Stimulated activated naive CD8-positive, alpha-beta T cell treated with anti-CD3 and anti-CD28 coated beads, Interleukin-15, Interleukin-2, amounts not matched to agents 100 ng/mL and 50 ng/mL, for 24 hours (primary cell): ENCODE measurements around the gene JMJD7.

Experiments
- H3K27ac Mint-ChIP-seq: one replicate; pipeline ENCODE4 v1.8.0; 2021; ENCODE audit warnings: mild to moderate bottlenecking, mixed read lengths
- H3K27me3 Mint-ChIP-seq: one replicate; pipeline ENCODE4 v1.8.0; 2021; ENCODE audit warnings: mixed read lengths
- H3K36me3 Mint-ChIP-seq: one replicate; pipeline ENCODE4 v1.8.0; 2021; ENCODE audit warnings: low read depth, mixed read lengths
- H3K4me1 Mint-ChIP-seq: one replicate; pipeline ENCODE4 v1.8.0; 2021; ENCODE audit warnings: low read depth, mixed read lengths
- H3K4me3 Mint-ChIP-seq: one replicate; pipeline ENCODE4 v1.8.0; 2021; ENCODE audit warnings: mild to moderate bottlenecking, mixed read lengths
- H3K9me3 Mint-ChIP-seq: one replicate; pipeline ENCODE4 v1.8.0; 2021; ENCODE audit warnings: mixed read lengths

The JMJD7 gene

DNA sequence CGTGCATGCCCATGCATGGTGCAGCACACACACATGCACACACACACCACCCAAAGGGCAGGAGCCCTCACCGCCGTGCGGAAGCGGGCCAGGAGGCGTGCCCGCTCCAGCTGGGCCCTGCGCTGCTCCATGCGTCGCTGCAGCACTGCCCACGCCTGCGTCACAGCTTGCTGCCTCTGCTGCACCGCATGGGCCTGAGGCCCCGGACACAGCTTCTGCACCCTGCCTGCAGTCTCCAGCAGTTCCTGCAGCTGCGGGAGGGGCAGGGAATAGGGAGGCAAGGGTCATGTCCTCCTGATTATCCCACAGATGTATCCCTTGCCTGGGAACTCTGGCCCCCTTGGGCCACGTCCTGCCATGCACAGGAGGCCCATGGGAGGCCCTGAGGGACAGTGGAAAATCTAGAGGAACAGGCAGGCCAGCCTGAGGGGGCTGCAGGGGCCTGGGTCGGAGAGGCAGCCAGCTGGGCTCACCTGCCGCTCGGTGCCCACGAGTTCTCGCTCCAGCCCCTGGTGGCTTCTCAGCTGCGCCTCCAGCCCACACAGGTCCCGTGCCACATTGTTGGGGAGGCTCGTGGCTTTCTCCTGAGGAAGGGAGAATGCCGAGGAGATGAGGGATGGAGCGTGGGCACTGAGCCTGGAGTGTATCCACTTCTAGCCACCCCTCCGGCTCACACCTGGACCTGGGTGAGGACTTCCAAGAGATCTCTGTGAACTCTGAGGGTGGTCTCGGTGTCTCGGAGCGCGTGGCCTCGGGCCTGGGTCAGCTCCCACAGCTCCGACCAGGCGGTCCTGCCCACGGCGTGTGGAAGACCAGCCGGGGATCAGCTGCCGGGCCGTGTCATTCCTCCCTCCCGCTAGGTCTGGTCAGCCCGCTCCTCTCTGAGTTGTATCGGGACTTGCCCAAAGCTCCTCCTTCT, 42.1 kb downstream of the JMJD7 start:
- H3K4me1 Mint-ChIP-seq: peaks cover 6% of the 10 kb centered on the region
- no peaks in the 10 kb centered on the region for H3K27me3 Mint-ChIP-seq
- no peaks in the 10 kb centered on the region for H3K36me3 Mint-ChIP-seq
- no peak overlapping the region for H3K27ac Mint-ChIP-seq
- H3K9me3 Mint-ChIP-seq: no peaks in the 10 kb centered on the region
- H3K4me3 Mint-ChIP-seq: no peak overlapping the region

DNA sequence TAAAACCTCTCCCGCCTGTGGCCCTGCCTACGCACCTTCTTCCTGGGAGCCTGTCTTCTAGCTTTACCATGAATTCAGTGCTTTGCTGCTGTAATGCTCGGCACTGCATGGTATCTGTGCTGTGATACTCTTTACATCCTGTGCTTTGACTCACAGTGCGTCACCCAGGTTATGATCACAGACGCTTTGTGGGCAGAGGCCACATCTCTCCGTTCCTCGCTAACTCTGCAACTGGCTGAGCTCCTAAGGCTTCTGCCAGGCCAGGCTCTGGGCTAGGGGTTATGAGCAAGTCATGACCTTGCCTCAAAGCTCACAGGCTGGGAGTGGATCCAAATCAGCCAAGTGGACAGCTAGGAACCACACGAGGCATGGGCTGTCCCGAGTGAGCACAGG, 42.8 kb downstream of the JMJD7 start:
- Mint-ChIP-seq H3K9me3 (no peaks in the 10 kb centered on the region), H3K36me3 (no peaks in the 10 kb centered on the region), H3K4me1 (peaks cover 6% of the 10 kb centered on the region), H3K27ac (no peak overlapping the region), H3K27me3 (no peaks in the 10 kb centered on the region), H3K4me3 (no peak overlapping the region)

DNA sequence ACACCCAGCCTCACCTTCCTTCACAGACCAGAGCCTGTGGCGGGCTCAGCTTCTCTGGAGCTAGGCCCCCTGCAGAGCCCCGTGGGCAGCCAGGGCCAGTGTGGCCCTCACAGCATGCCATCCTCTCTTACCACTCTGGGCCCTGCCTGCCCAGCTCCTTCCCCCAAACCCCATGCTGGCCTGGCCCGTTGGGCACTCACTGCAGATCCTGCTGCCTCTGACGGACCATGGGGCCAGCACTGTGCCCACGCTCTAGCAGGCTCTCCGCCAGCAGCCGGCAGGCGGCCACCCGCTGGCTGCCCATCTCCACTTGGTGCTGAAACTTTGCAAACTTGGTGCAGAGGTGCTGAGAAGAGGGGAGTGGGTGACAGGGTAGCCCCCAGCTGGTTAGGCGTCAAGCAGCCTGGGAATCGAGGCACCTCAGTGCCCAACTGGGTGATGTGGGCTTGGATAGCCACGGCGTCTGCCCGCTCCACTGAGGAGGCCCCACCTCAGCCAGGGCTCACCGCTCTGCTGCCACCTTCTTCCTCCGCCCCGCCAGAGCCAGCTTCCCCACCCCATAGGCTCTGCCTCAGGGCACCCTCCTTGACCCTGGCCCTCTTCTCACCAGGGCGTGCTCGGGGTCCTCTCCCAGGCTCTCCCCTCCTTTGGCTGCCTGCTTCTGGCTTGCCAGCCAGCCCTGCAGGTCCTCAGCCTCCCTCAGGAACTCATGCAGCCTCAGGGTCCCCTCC, 43.4 kb downstream of the JMJD7 start:
- Mint-ChIP-seq H3K9me3 (no peaks in the 10 kb centered on the region), H3K27ac (no peak overlapping the region), H3K27me3 (no peaks in the 10 kb centered on the region), H3K4me3 (no peak overlapping the region), H3K36me3 (no peaks in the 10 kb centered on the region), H3K4me1 (peaks cover 6% of the 10 kb centered on the region)

- no peaks in the 10 kb centered on the region for H3K9me3 Mint-ChIP-seq
- no peaks in the 10 kb centered on the region for H3K27me3 Mint-ChIP-seq
- no peak overlapping the region for H3K27ac Mint-ChIP-seq
- H3K4me1 Mint-ChIP-seq: peaks cover 6% of the 10 kb centered on the region
- H3K4me3 Mint-ChIP-seq: no peak overlapping the region
- H3K36me3 Mint-ChIP-seq: no peaks in the 10 kb centered on the region
Observed at GRCh38 chr15:41872166-41872747, 44.4 kb downstream of the JMJD7 start.

GRCh38 chr15:41873711-41874110, 45.8 kb downstream of the JMJD7 start:
- Mint-ChIP-seq H3K27ac (no peak overlapping the region), H3K27me3 (no peaks in the 10 kb centered on the region), H3K4me3 (no peak overlapping the region), H3K9me3 (no peaks in the 10 kb centered on the region), H3K4me1 (peaks cover 6% of the 10 kb centered on the region), H3K36me3 (no peaks in the 10 kb centered on the region)

GRCh38 chr15:41874736-41875135, 46.8 kb downstream of the JMJD7 start:
- Mint-ChIP-seq H3K4me3 (no peak overlapping the region), H3K27me3 (peaks cover 3% of the 10 kb centered on the region), H3K9me3 (no peaks in the 10 kb centered on the region), H3K36me3 (no peaks in the 10 kb centered on the region), H3K4me1 (peaks cover 6% of the 10 kb centered on the region), H3K27ac (no peak overlapping the region)

DNA sequence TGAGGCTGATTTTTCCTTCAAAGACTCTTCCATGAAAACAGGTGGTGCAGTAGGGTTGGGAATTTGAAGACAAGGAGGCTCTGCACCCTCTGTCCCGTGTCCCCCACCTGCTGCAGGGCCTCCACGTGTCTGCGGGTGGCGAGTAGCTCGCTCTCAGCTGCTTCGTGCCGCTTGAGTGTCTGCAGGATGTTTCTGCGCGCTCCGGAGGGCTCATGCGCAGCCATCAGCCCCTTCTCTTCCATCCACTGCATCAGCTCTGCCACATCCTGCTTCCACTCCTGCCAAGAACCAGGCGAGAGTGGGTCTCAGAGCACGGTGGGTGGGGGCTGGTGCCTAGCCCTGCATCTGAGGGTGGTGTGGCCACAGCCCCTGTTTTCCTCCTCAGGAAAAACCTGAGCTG, 48.1 kb downstream of the JMJD7 start:
- peaks cover 10% of the 10 kb centered on the region for H3K27me3 Mint-ChIP-seq

GRCh38 chr15:41876689-41877088, 48.8 kb downstream of the JMJD7 start:
- Mint-ChIP-seq H3K36me3 (no peaks in the 10 kb centered on the region), H3K4me1 (peaks cover 7% of the 10 kb centered on the region), H3K27me3 (peaks cover 16% of the 10 kb centered on the region), H3K9me3 (no peaks in the 10 kb centered on the region), H3K27ac (no peak overlapping the region), H3K4me3 (no peak overlapping the region)

More for the DNA sequence above, 48.1 kb downstream of the JMJD7 start:
- Mint-ChIP-seq H3K4me1 (peaks cover under 1% of the 10 kb centered on the region), H3K9me3 (no peaks in the 10 kb centered on the region), H3K27ac (no peak overlapping the region), H3K4me3 (no peak overlapping the region), H3K36me3 (no peaks in the 10 kb centered on the region)

- peaks cover 16% of the 10 kb centered on the region for H3K27me3 Mint-ChIP-seq
- H3K36me3 Mint-ChIP-seq: no peaks in the 10 kb centered on the region
- no peak overlapping the region for H3K4me3 Mint-ChIP-seq
- H3K9me3 Mint-ChIP-seq: no peaks in the 10 kb centered on the region
- H3K4me1 Mint-ChIP-seq: peaks cover 7% of the 10 kb centered on the region
- H3K27ac Mint-ChIP-seq: no peak overlapping the region
Observed at GRCh38 chr15:41877631-41878354, 49.9 kb downstream of the JMJD7 start.

DNA sequence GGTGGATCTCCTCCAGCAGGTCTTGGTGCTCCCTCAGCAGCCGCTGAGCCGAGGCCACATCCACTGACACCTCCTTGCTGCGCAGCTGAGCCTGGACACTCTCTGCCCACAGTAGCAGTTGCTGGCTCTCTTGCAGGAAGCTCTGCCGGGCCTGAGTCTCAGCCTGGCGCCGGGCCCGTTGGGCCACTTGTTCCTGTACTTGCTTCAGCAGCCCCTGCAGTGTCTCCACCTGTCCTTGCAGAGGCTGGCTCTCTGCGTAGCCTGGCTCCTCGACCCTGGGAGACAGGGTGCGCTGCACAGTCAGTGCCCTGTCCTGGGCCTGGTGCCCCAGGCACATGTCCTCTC, 50.4 kb downstream of the JMJD7 start:
- no peak overlapping the region for H3K27ac Mint-ChIP-seq
- H3K4me1 Mint-ChIP-seq: peaks cover 7% of the 10 kb centered on the region
- H3K4me3 Mint-ChIP-seq: no peak overlapping the region
- no peaks in the 10 kb centered on the region for H3K9me3 Mint-ChIP-seq
- peaks cover 16% of the 10 kb centered on the region for H3K27me3 Mint-ChIP-seq
- H3K36me3 Mint-ChIP-seq: no peaks in the 10 kb centered on the region

DNA sequence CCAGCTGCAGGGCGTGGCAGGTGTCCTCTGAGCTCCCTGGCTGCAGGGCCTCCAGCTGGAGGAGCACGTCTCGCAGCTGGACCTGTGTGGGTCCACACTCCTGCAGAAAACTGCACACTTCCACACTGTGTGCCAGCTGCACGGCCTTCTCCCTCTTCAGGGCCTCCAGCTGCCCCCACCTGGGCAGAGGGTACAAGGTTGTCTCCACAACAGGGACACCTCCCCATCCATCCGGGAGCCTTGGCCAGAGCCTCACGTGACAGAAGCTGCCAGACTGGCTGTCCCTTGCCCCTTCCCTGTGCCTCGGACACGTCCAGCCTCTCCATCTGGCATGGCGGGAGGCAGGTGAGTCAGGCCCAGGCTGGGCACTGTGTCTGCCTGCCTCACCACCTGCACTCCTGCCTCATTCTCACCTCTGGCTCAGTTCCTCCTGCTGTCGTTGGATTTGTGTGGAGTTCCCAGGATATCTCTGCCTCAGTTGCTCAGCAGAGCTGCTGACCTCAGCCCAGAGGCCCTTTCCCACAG, 51.5 kb downstream of the JMJD7 start:
- H3K9me3 Mint-ChIP-seq: no peaks in the 10 kb centered on the region
- H3K27ac Mint-ChIP-seq: no peak overlapping the region
- no peaks in the 10 kb centered on the region for H3K36me3 Mint-ChIP-seq
- peaks cover 7% of the 10 kb centered on the region for H3K4me1 Mint-ChIP-seq
- no peak overlapping the region for H3K4me3 Mint-ChIP-seq
- peaks cover 16% of the 10 kb centered on the region for H3K27me3 Mint-ChIP-seq

- no peak overlapping the region for H3K27ac Mint-ChIP-seq
- no peaks in the 10 kb centered on the region for H3K36me3 Mint-ChIP-seq
Observed at GRCh38 chr15:41880156-41880877, 52.4 kb downstream of the JMJD7 start.

DNA sequence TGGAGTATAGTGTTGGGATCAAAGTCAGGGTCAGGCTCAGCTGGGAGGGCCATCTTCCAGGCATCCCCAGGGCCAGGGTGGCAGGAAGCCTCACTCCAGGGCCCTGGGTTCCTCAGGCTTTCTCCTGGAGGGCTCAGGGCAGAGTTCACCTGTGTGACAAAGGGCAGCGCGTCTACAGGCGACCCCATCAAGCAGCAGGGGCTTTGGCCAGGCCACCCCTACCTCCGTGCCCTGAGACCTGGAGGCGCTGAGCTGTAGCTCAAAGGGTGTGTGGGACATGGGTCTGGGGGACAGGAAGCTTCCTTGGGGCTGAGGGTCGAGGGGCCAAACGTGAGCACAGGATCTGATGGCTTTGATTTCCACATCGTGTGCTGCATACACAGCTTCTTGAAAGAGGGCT, 53.2 kb downstream of the JMJD7 start:
- peaks cover 11% of the 10 kb centered on the region for H3K4me1 Mint-ChIP-seq
- H3K36me3 Mint-ChIP-seq: no peaks in the 10 kb centered on the region
- H3K27me3 Mint-ChIP-seq: peaks cover 16% of the 10 kb centered on the region
- peak overlapping the region; percentile 52 for H3K4me3 Mint-ChIP-seq
- H3K27ac Mint-ChIP-seq: no peak overlapping the region
- H3K9me3 Mint-ChIP-seq: no peaks in the 10 kb centered on the region

More at GRCh38 chr15:41880156-41880877, 52.4 kb downstream of the JMJD7 start:
- peaks cover 8% of the 10 kb centered on the region for H3K4me1 Mint-ChIP-seq
- H3K27me3 Mint-ChIP-seq: peaks cover 16% of the 10 kb centered on the region
- no peaks in the 10 kb centered on the region for H3K9me3 Mint-ChIP-seq
- H3K4me3 Mint-ChIP-seq: no peak overlapping the region

DNA sequence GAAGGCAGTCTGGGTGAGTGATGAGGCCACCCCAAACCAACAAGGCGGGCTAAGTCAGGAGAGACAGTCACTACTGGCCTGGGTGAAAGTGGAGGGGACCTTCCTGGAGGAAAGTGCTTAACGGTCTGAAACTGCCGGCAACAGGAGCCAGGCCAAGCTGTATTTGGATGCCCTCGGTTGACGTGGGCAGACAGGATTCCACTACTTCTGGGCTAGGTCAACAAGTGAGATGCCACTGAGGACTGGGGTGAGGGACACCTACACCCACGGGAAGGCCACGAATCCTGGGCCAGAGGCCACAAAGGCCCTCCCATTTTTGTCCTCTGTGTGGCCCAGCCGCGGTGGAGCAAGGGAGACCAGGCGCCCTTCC, 53.6 kb downstream of the JMJD7 start:
- Mint-ChIP-seq H3K4me3 (peak overlapping the region; percentile 52), H3K27ac (no peak overlapping the region), H3K36me3 (no peaks in the 10 kb centered on the region), H3K27me3 (peaks cover 16% of the 10 kb centered on the region), H3K9me3 (no peaks in the 10 kb centered on the region), H3K4me1 (peaks cover 11% of the 10 kb centered on the region)
